HG03139 (cell line): Measurements from ENCODE around the gene RIC8A.
A peak's percentile ranks its signal among the peaks of the same experiment; 100 is the strongest.
"Not testable (repeated sequence)": the region's sequence is repeated elsewhere in the genome, so short reads cannot be mapped to it uniquely, and the experiment has no call there.

ENCODE experiments used
- ATAC-seq: cut with Tn5 transposase; IDR thresholded peaks from one replicate; pipeline ENCODE4 v1.9.1; 2021; ENCODE audit not compliant: unreplicated experiment

RIC8A gene

GRCh38 chr11:217704-218103 is 10.2 kb downstream of the RIC8A start:
- no peak for ATAC-seq

GRCh38 chr11:218815-219593 is 11.5 kb downstream of the RIC8A start:
- no peak for ATAC-seq

- ATAC-seq, result not testable (repeated sequence)
Measured at GRCh38 chr11:220641-221215, 13.2 kb downstream of the RIC8A start.

GRCh38 chr11:221539-221938 is 14.0 kb downstream of the RIC8A start:
- no peak for ATAC-seq

GRCh38 chr11:221998-222789 is 14.7 kb downstream of the RIC8A start:
- ATAC-seq, result no peak

GRCh38 chr11:223026-223789 is 15.7 kb downstream of the RIC8A start:
- ATAC-seq, result no peak

- no peak for ATAC-seq
Measured at GRCh38 chr11:223884-224283, 16.4 kb downstream of the RIC8A start.

- ATAC-seq, result no peak
Measured at GRCh38 chr11:224424-224823, 16.9 kb downstream of the RIC8A start.

GRCh38 chr11:225734-226453 is 18.4 kb downstream of the RIC8A start:
- ATAC-seq, result no peak

GRCh38 chr11:227824-228379 is 20.4 kb downstream of the RIC8A start:
- no peak for ATAC-seq

- no peak for ATAC-seq
Measured at GRCh38 chr11:230431-230830, 22.9 kb downstream of the RIC8A start.

GRCh38 chr11:232783-233565 is 25.5 kb downstream of the RIC8A start:
- ATAC-seq, result no peak

GRCh38 chr11:235180-235579 is 27.7 kb downstream of the RIC8A start:
- no peak for ATAC-seq

GRCh38 chr11:235609-235996 is 28.1 kb downstream of the RIC8A start:
- peak; percentile 4 for ATAC-seq

GRCh38 chr11:235997-236773 is 28.7 kb downstream of the RIC8A start, which contains the start of gene SIRT3:
SIRT3 (minus strand) TSS chr11:236342; CDS start chr11:236328, 14 bp downstream.
- ATAC-seq, result peak; percentile 63

- peak; percentile 65 for ATAC-seq
Measured at GRCh38 chr11:236774-237767, 29.6 kb downstream of the RIC8A start, which contains the start of gene PSMD13. PSMD13 (plus strand) TSS chr11:236976; CDS start chr11:237050, 74 bp downstream.

- not testable (repeated sequence) for ATAC-seq
Measured at GRCh38 chr11:238346-238745, 30.8 kb downstream of the RIC8A start.
